Colonic mucosa (tissue), 4 donors: ENCODE results near the gene GRIN1. TPM values are rescaled to one million over a fixed set of nuclear protein-coding genes. Genes with fewer than 3 reads are reported as not detected.
A peak's percentile ranks its signal among the peaks of the same experiment; 100 is the strongest.

Experiments used
- DNase-seq: peaks from one replicate; pipeline ENCODE4 v3.0.0-alpha.2; 2020
- H3K27ac ChIP-seq: fragments of 200-600 bp; one replicate; pipeline ENCODE4 v1.8.0; 2021
- H3K27me3 ChIP-seq: fragments of 200-600 bp; one replicate; pipeline ENCODE4 v1.8.0; 2021
- H3K36me3 ChIP-seq: fragments of 200-600 bp; one replicate; pipeline ENCODE4 v1.8.0; 2021
- H3K4me1 ChIP-seq: fragments of 200-600 bp; one replicate; pipeline ENCODE4 v1.8.0; 2021; ENCODE audit warnings: mild to moderate bottlenecking
- H3K4me3 ChIP-seq: fragments of 200-600 bp; one replicate; pipeline ENCODE4 v1.8.0; 2021
- H3K9ac ChIP-seq, 2 donors: one replicate each; pipeline ENCODE4 v1.7.0; 2013; ENCODE audit warnings: control low read depth in 2 of 2, low read depth in 2 of 2, low read length in 2 of 2
- H3K9me3 ChIP-seq: fragments of 200-600 bp; one replicate; pipeline ENCODE4 v1.8.0; 2021
- intact Hi-C: fragments of 100-400 bp; cut with DNase I; formaldehyde crosslinking; loops from one replicate; pipeline ENCODE4 v1.14.1; 2022
- total RNA-seq, 2 donors: library from RNA; stranded (reverse); fragmentation: NEBNext Ultra II Directional in 1 of 2; extraction: Animal tissue kit (Norgen Biotek cat#: 25700) in 1 of 2; gene quantifications; one replicate each; pipeline ENCODE4 v1.2.1, GENCODE V29; 2021
- TF ChIP-seq, protein P1 (sequence below): fragments of 200-600 bp; IDR thresholded peaks from one replicate; pipeline ENCODE4 v1.8.0; 2022; ENCODE audit warnings: antibody characterized with exemption, mild to moderate bottlenecking
- donor health status: healthy.
- donor health status: DM: no; HTN: no; CAD: no.
- donor health status: DM: no; HTN: no; CAD: no.

GRIN1 gene
- total RNA-seq, 2 donors from 2014 or later, result 0.47 to 0.93 TPM

DNA sequence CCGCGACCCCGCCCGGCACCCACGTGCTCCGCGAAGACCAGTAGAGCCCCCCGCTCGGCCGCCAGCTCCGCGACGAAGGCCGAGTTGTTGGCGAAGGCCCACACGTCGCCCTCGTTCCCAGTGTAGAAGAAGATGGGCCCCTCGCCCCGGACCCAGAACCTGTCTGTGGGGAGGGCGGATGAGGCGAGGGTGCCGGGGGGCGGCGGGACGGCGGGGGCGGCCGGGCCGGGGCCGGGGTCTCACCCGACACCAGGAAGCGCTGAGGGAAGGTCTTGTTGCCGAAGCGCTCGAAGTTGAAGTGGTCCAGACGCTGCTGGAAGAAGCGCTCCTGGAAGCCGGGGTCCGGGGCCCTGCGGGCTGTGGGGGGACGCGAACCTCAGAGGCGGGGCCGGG, 24.7 kb upstream of the GRIN1 start:
- TF ChIP-seq, protein P1, sequence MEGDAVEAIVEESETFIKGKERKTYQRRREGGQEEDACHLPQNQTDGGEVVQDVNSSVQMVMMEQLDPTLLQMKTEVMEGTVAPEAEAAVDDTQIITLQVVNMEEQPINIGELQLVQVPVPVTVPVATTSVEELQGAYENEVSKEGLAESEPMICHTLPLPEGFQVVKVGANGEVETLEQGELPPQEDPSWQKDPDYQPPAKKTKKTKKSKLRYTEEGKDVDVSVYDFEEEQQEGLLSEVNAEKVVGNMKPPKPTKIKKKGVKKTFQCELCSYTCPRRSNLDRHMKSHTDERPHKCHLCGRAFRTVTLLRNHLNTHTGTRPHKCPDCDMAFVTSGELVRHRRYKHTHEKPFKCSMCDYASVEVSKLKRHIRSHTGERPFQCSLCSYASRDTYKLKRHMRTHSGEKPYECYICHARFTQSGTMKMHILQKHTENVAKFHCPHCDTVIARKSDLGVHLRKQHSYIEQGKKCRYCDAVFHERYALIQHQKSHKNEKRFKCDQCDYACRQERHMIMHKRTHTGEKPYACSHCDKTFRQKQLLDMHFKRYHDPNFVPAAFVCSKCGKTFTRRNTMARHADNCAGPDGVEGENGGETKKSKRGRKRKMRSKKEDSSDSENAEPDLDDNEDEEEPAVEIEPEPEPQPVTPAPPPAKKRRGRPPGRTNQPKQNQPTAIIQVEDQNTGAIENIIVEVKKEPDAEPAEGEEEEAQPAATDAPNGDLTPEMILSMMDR, result no peak
- no peak for DNase-seq
- H3K36me3 ChIP-seq, result no peaks in the 10 kb centered on the region
- peak overlapping the region; percentile 72 for H3K4me3 ChIP-seq
- intact Hi-C loops, result no loop called here
- H3K27me3 ChIP-seq, result peaks cover 4% of the 10 kb centered on the region
- H3K27ac ChIP-seq, result no peak overlapping the region
- H3K4me1 ChIP-seq, result no peaks in the 10 kb centered on the region
- no peaks in the 10 kb centered on the region for H3K9me3 ChIP-seq
- H3K9ac ChIP-seq, result no peak overlapping the region

DNA sequence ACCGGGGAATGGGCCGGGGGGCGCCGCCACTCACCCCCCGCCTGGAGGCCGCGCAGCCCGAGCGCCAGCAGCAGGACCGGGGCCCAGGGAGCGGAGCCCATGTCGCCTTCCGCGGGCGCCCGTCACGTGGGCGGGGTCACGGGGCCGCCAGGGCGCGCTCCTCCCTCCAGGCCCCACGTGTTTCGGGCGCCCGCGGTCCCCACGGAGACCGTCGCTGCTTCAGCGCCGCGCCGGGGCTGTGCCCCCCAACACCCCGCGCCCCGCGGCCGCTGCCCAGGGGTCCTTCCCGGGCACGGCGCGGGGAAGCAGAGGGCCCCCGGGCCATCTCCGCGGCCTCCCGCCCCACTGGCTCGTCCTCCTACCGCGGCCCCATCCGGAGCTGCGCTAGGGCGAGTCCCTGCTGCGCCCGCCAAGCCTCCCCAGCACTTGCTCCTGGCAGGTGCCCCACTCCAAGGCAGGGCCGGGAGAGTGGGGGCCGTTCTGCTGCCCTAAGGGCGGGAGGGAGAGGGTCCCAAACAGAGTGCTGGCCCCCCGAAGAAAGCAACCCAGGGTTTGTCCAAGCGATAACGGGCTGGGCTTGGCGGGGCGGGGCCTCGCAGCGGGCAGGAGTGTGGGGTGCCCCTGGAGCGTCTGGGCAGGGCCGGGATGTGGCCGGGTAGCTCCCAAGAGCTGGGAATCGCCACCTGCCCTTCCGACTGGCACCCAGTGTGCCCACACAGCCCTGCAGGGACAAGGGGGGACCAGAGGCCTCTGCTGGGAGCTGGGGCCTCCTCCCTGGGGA, 24.2 kb upstream of the GRIN1 start, which contains the start of gene DPP7:
TSS of gene DPP7 (minus strand) at position 121 of the 781 bp plus-strand sequence. CDS start at position 101, 20 bp downstream.
- H3K4me1 ChIP-seq, result no peaks in the 10 kb centered on the region
- DNase-seq, result peak; percentile 78
- intact Hi-C loops, result no loop called here
- H3K9me3 ChIP-seq, result no peaks in the 10 kb centered on the region
- H3K27me3 ChIP-seq, result peaks cover 4% of the 10 kb centered on the region
- peak within 1 kb of the TSS; percentile 40 to 72 for H3K9ac ChIP-seq
- H3K4me3 ChIP-seq, result peak within 1 kb of the TSS; percentile 72
- TF ChIP-seq, protein P1, result no peak
- no peaks in the 10 kb centered on the region for H3K36me3 ChIP-seq
- H3K27ac ChIP-seq, result no peak within 1 kb of the TSS

DNA sequence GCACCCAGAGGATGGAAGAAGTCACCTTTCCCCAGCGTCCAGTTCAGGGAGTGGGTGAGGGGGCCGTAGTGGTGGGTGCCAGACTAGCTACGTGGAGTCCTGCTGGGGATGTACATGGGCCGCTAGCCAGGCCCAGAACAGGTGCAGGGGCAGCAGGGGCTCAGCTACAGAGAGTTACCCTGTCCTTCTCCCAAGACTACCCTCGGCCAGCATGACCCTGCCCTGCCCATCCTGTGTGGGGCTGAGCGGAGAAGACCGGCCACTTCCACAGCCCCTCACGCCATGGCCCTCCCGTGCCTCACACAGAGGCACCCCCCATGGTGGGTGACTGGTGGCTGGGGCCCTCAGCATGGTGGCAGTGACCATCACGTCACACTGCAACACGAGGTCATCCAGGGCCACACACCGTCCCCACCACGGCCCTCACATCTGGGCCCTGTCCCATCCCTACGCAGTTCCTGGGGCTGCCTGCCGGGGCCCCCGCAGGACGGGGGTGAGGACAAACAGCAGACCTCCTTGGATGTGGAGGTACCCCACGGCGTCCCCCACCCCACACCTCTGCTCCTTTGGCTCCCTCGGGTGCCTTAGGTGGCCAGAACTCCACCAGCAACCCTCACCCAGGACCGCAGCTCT, 23.4 kb upstream of the GRIN1 start:
- Histone ChIP-seq H3K4me3 (no peak overlapping the region), H3K27me3 (peaks cover 4% of the 10 kb centered on the region), H3K4me1 (no peaks in the 10 kb centered on the region), H3K9ac (peak overlapping the region in 1 of 2 donors; percentile 72), H3K36me3 (no peaks in the 10 kb centered on the region), H3K27ac (no peak overlapping the region), H3K9me3 (no peaks in the 10 kb centered on the region)
- intact Hi-C loops, result no loop called here
- no peak for DNase-seq
- TF ChIP-seq, protein P1, result no peak

DNA sequence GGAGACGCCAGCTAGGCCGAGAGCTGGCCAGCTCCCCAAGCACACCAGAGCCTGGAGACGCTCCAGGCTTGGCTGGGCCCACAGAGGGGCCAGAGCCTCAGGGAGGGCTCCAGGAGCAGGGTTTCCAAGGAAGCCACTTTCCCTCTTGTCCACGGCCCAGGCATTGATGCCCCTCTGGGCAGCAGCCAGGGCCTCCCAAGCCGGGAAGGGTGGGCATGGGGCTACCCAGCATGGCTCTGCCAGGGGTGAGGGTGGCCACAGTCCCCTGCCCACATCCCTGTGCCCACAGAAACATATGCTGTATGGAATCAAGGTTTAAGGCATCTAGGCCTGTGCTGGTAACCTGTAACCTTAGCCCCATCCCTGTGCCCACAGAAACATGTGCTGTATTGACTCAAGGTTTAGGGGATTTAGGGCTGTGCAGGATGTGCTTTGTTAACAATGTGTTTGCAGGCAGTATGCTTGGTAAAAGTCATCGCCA, 22.9 kb upstream of the GRIN1 start:
- DNase-seq, result no peak
- Histone ChIP-seq H3K9me3 (no peaks in the 10 kb centered on the region), H3K27ac (no peak overlapping the region), H3K9ac (no peak overlapping the region), H3K4me1 (no peaks in the 10 kb centered on the region), H3K36me3 (no peaks in the 10 kb centered on the region), H3K27me3 (peaks cover 4% of the 10 kb centered on the region), H3K4me3 (no peak overlapping the region)
- TF ChIP-seq, protein P1, result no peak
- intact Hi-C loops, result no loop called here

DNA sequence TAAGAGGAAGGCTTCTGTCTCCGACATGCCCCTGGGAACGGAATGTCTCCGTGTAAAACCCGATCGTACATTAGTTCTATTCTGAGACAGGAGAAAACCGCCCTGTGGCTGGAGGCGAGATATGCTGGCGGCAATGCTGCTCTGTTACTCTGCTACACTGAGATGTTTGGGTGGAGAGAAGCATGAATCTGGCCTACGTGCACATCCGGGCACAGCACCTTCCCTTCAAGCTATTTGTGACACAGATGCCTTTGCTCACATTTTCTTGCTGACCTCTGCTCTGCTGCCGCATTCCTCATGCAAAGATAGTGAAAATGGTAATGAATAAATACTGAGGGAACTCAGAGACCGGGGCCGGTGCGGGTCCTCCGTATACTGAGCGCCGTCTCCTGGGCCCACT, 22.2 kb upstream of the GRIN1 start:
- Histone ChIP-seq H3K4me3 (no peak overlapping the region), H3K27ac (no peak overlapping the region), H3K9me3 (no peaks in the 10 kb centered on the region), H3K9ac (no peak overlapping the region), H3K4me1 (no peaks in the 10 kb centered on the region), H3K36me3 (no peaks in the 10 kb centered on the region), H3K27me3 (peaks cover 4% of the 10 kb centered on the region)
- DNase-seq, result no peak
- intact Hi-C loops, result no loop called here
- TF ChIP-seq, protein P1, result no peak
